ENCODE measurements around the gene EMSY.

Gene EMSY

GRCh38 chr11:76597533-76598425 is 153.0 kb downstream of the EMSY start:
- TF ChIP-seq CTCF (conservative IDR thresholded peaks at IDR 0.05), result no peak
- no peak overlapping the region for H3K27ac ChIP-seq

GRCh38 chr11:76598426-76598839 is 153.6 kb downstream of the EMSY start:
- no peak overlapping the region for H3K27ac ChIP-seq
- TF ChIP-seq ZFX (IDR thresholded peaks at IDR 0.05) (no peak), CTCF (conservative IDR thresholded peaks at IDR 0.05) (no peak)

- no peak overlapping the region for H3K27ac ChIP-seq
- TF ChIP-seq CTCF (conservative IDR thresholded peaks at IDR 0.05), result no peak
- no peak for TF ChIP-seq ZFX (IDR thresholded peaks at IDR 0.05)
Measured at GRCh38 chr11:76599041-76600013, 154.5 kb downstream of the EMSY start.

DNA sequence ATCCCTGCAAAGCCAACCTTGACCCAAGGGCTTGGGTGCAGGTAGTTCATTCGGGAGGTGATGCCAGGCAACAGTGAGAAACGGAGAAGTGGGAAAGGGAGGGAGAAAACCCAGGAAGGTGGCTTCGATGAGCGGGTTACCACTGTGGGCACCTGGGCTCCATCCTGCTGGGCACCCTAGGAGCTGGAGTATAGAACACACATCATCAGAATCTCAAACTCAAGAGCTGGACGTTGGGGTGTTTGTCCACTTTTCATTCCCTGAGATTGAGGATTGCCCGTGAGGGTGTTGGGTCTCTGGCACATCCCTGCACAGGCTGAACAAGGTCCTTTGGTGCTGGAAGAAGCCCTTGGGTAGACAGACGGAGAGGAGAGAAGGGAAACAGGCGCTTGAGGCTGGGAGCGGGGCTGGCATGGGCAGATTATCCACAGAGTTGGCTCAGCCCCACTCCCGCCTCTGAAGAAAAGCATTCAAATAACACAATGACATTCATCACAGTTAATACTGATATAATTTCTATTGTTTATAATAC is 155.4 kb downstream of the EMSY start:
- no peak for TF ChIP-seq CTCF (conservative IDR thresholded peaks at IDR 0.05)
- TF ChIP-seq ZFX (IDR thresholded peaks at IDR 0.05), result no peak
- no peak overlapping the region for H3K27ac ChIP-seq

GRCh38 chr11:76601272-76601671 is 156.5 kb downstream of the EMSY start:
- TF ChIP-seq CTCF (conservative IDR thresholded peaks at IDR 0.05), result no peak
- no peak overlapping the region for H3K27ac ChIP-seq

GRCh38 chr11:76601724-76602123 is 156.9 kb downstream of the EMSY start:
- no peak for TF ChIP-seq CTCF (conservative IDR thresholded peaks at IDR 0.05)
- no peak for TF ChIP-seq ZFX (IDR thresholded peaks at IDR 0.05)
- H3K27ac ChIP-seq, result no peak overlapping the region
